GM23338 (cell line): Measurements from ENCODE around the gene EFCAB8. TPM values are rescaled to one million over a fixed set of nuclear protein-coding genes. Genes with fewer than 3 reads are reported as not detected.

Experiments used
- ATAC-seq: fragments of 200-7000 bp; cut with Tn5 transposase; 3 replicates; pipeline ENCODE4 v1.9.1; 2020
- DNase-seq: peaks from one replicate; pipeline ENCODE4 v3.0.0-alpha.2; 2015; ENCODE audit warnings: low spot score
- H2AFZ ChIP-seq: fragments of 200-600 bp; sonication (generic); 2 replicates; pipeline ENCODE4 v1.8.0; 2016; ENCODE audit warnings: antibody characterized with exemption, mild to moderate bottlenecking, moderate library complexity
- H3F3A ChIP-seq: fragments of 200-600 bp; sonication (generic); replicated peaks from 2 replicates; pipeline ENCODE4 v1.8.0; 2017; ENCODE audit warnings: antibody characterized with exemption, mixed run types, low read depth
- H3K27ac ChIP-seq: fragments of 200-600 bp; sonication (generic); 2 replicates; pipeline ENCODE4 v1.6.1; 2016; ENCODE audit warnings: low read depth
- H3K27me3 ChIP-seq: fragments of 200-600 bp; sonication (generic); 2 replicates; pipeline ENCODE4 v1.8.0; 2016; ENCODE audit warnings: mild to moderate bottlenecking, mixed run types, moderate library complexity; ENCODE audit not compliant: insufficient read depth
- H3K36me3 ChIP-seq: fragments of 200-600 bp; sonication (generic); 2 replicates; pipeline ENCODE4 v1.8.0; 2016; ENCODE audit warnings: mild to moderate bottlenecking; ENCODE audit not compliant: insufficient read depth
- H3K4me1 ChIP-seq: fragments of 200-600 bp; sonication (generic); 2 replicates; pipeline ENCODE4 v1.8.0; 2016; ENCODE audit warnings: mild to moderate bottlenecking, moderate library complexity; ENCODE audit not compliant: insufficient read depth
- H3K4me2 ChIP-seq: fragments of 200-600 bp; sonication (generic); 2 replicates; pipeline ENCODE4 v1.7.1; 2017; ENCODE audit warnings: mixed run types
- H3K4me3 ChIP-seq: fragments of 200-600 bp; sonication (generic); 2 replicates; pipeline ENCODE4 v1.6.1; 2016; ENCODE audit warnings: mixed run types
- H3K79me2 ChIP-seq: fragments of 200-600 bp; sonication (generic); replicated peaks from 2 replicates; pipeline ENCODE4 v1.8.0; 2017; ENCODE audit warnings: mild to moderate bottlenecking; ENCODE audit not compliant: insufficient read depth
- H3K9me2 ChIP-seq: fragments of 200-600 bp; sonication (generic); 2 replicates; pipeline ENCODE4 v1.8.0; 2017; ENCODE audit not compliant: insufficient read depth
- H4K20me1 ChIP-seq: fragments of 200-600 bp; sonication (generic); replicated peaks from 2 replicates; pipeline ENCODE4 v1.8.0; 2017; ENCODE audit warnings: mild to moderate bottlenecking; ENCODE audit not compliant: insufficient read depth
- H3K27ac Mint-ChIP-seq: 2 replicates; pipeline ENCODE4 v1.8.0; 2020; ENCODE audit warnings: inconsistent platforms, mild to moderate bottlenecking, moderate library complexity, mixed read lengths
- H3K27me3 Mint-ChIP-seq: 3 replicates; pipeline ENCODE4 v1.8.0; 2022; ENCODE audit warnings: low read depth, mild to moderate bottlenecking, moderate library complexity, mixed read lengths, inconsistent platforms; ENCODE audit not compliant: insufficient read depth, poor library complexity
- H3K36me3 Mint-ChIP-seq: 3 replicates; pipeline ENCODE4 v1.8.0; 2021; ENCODE audit warnings: low read depth, mild to moderate bottlenecking, inconsistent platforms, moderate library complexity, mixed read lengths
- H3K4me1 Mint-ChIP-seq: 3 replicates; pipeline ENCODE4 v1.8.0; 2020; ENCODE audit warnings: mild to moderate bottlenecking, inconsistent platforms, mixed read lengths
- H3K4me3 Mint-ChIP-seq: 3 replicates; pipeline ENCODE4 v1.8.0; 2021; ENCODE audit warnings: moderate library complexity, mild to moderate bottlenecking, inconsistent platforms, mixed read lengths
- H3K9me3 Mint-ChIP-seq: 3 replicates; pipeline ENCODE4 v1.8.0; 2020; ENCODE audit warnings: moderate library complexity, mild to moderate bottlenecking, inconsistent platforms, mixed read lengths
- CTCF ChIP-seq, 2 experiments: fragments of 200-600 bp in 1 of 2; sonication (generic) in 1 of 2; conservative IDR thresholded peaks; 2 replicates each; pipeline versions ENCODE4 v1.5.1 to v1.6.1; 2016 to 2017; ENCODE audit warnings: antibody characterized with exemption in 2 of 2, low read depth in 2 of 2, mild to moderate bottlenecking in 2 of 2, moderate library complexity in 1 of 2
- JUNB ChIP-seq: IDR thresholded peaks from one replicate; pipeline ENCODE4 v1.6.1; 2016; ENCODE audit warnings: antibody characterized with exemption; ENCODE audit not compliant: unreplicated experiment
- ZNF114 ChIP-seq: fragments of 250-450 bp; sonication (Bioruptor Pico); IDR thresholded peaks from 2 replicates; pipeline ENCODE4 v1.5.0; 2020; ENCODE audit warnings: mild to moderate bottlenecking, moderate library complexity
- polyA plus RNA-seq: library from polyadenylated mRNA; unstranded; fragments of >200 nt; fragmentation: Nextera tagmentation; extraction: Ambion mirVana; gene quantifications from 2 replicates; pipeline ENCODE4 v1.2.1, GENCODE V29; 2016
- total RNA-seq: library from RNA; depleted of rRNA; stranded (reverse); fragments of >200 nt; shearing (Covaris generic); gene quantifications from 2 replicates; pipeline ENCODE4 v1.2.3, GENCODE V29; 2014
- TF ChIP-seq, protein P1 (sequence below): IDR thresholded peaks from 2 replicates; pipeline ENCODE4 v1.6.1; 2016; ENCODE audit warnings: antibody characterized with exemption
- TF ChIP-seq, protein P2 (sequence below): fragments of 250-450 bp; sonication (Bioruptor Pico); IDR thresholded peaks from 2 replicates; pipeline ENCODE4 v1.5.0; 2020; ENCODE audit warnings: mild to moderate bottlenecking, moderate library complexity

The EFCAB8 gene
- total and polyA plus RNA-seq, 2 experiments from 2014 or later: 0.35 TPM; not detected in 1

- no peaks in the 10 kb centered on the region for H3F3A ChIP-seq
- H3K4me1 Mint-ChIP-seq: no peaks in the 10 kb centered on the region
- ATAC-seq: peak; percentile 46
- no peak for TF ChIP-seq CTCF (conservative IDR thresholded peaks at IDR 0.05; ENCODE audit: low read depth in 2 of 2)
- TF ChIP-seq, protein P1, sequence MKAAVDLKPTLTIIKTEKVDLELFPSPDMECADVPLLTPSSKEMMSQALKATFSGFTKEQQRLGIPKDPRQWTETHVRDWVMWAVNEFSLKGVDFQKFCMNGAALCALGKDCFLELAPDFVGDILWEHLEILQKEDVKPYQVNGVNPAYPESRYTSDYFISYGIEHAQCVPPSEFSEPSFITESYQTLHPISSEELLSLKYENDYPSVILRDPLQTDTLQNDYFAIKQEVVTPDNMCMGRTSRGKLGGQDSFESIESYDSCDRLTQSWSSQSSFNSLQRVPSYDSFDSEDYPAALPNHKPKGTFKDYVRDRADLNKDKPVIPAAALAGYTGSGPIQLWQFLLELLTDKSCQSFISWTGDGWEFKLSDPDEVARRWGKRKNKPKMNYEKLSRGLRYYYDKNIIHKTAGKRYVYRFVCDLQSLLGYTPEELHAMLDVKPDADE: no peak
- no peak for TF ChIP-seq ZNF114
- no peak for TF ChIP-seq JUNB
- TF ChIP-seq, protein P2, sequence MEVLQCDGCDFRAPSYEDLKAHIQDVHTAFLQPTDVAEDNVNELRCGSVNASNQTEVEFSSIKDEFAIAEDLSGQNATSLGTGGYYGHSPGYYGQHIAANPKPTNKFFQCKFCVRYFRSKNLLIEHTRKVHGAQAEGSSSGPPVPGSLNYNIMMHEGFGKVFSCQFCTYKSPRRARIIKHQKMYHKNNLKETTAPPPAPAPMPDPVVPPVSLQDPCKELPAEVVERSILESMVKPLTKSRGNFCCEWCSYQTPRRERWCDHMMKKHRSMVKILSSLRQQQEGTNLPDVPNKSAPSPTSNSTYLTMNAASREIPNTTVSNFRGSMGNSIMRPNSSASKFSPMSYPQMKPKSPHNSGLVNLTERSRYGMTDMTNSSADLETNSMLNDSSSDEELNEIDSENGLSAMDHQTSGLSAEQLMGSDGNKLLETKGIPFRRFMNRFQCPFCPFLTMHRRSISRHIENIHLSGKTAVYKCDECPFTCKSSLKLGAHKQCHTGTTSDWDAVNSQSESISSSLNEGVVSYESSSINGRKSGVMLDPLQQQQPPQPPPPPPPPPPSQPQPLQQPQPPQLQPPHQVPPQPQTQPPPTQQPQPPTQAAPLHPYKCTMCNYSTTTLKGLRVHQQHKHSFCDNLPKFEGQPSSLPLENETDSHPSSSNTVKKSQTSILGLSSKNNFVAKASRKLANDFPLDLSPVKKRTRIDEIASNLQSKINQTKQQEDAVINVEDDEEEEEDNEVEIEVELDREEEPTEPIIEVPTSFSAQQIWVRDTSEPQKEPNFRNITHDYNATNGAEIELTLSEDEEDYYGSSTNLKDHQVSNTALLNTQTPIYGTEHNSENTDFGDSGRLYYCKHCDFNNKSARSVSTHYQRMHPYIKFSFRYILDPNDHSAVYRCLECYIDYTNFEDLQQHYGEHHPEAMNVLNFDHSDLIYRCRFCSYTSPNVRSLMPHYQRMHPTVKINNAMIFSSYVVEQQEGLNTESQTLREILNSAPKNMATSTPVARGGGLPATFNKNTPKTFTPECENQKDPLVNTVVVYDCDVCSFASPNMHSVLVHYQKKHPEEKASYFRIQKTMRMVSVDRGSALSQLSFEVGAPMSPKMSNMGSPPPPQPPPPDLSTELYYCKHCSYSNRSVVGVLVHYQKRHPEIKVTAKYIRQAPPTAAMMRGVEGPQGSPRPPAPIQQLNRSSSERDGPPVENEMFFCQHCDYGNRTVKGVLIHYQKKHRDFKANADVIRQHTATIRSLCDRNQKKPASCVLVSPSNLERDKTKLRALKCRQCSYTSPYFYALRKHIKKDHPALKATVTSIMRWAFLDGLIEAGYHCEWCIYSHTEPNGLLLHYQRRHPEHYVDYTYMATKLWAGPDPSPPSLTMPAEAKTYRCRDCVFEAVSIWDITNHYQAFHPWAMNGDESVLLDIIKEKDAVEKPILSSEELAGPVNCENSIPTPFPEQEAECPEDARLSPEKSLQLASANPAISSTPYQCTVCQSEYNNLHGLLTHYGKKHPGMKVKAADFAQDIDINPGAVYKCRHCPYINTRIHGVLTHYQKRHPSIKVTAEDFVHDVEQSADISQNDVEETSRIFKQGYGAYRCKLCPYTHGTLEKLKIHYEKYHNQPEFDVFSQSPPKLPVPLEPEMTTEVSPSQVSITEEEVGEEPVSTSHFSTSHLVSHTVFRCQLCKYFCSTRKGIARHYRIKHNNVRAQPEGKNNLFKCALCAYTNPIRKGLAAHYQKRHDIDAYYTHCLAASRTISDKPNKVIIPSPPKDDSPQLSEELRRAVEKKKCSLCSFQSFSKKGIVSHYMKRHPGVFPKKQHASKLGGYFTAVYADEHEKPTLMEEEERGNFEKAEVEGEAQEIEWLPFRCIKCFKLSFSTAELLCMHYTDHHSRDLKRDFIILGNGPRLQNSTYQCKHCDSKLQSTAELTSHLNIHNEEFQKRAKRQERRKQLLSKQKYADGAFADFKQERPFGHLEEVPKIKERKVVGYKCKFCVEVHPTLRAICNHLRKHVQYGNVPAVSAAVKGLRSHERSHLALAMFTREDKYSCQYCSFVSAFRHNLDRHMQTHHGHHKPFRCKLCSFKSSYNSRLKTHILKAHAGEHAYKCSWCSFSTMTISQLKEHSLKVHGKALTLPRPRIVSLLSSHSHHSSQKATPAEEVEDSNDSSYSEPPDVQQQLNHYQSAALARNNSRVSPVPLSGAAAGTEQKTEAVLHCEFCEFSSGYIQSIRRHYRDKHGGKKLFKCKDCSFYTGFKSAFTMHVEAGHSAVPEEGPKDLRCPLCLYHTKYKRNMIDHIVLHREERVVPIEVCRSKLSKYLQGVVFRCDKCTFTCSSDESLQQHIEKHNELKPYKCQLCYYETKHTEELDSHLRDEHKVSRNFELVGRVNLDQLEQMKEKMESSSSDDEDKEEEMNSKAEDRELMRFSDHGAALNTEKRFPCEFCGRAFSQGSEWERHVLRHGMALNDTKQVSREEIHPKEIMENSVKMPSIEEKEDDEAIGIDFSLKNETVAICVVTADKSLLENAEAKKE (CRISPR knock-in tag): no peak
- H3K4me2 ChIP-seq: no peak overlapping the region
- H3K27me3 Mint-ChIP-seq: peaks cover 8% of the 10 kb centered on the region
- no peak overlapping the region for H3K27ac ChIP-seq
- no peak overlapping the region for H2AFZ ChIP-seq
- H3K4me1 ChIP-seq: no peaks in the 10 kb centered on the region
- no peaks in the 10 kb centered on the region for H3K9me2 ChIP-seq
- H3K79me2 ChIP-seq: no peaks in the 10 kb centered on the region
- no peak overlapping the region for H3K27ac Mint-ChIP-seq
- H3K27me3 ChIP-seq: no peaks in the 10 kb centered on the region
- no peaks in the 10 kb centered on the region; the same call in 2 of the 3 replicates for H3K36me3 Mint-ChIP-seq
- H3K36me3 ChIP-seq: no peaks in the 10 kb centered on the region
- H4K20me1 ChIP-seq: no peaks in the 10 kb centered on the region
- no peak overlapping the region for H3K4me3 ChIP-seq
- no peak for DNase-seq
- no peaks in the 10 kb centered on the region for H3K9me3 Mint-ChIP-seq
- no peak overlapping the region for H3K4me3 Mint-ChIP-seq
Measured at GRCh38 chr20:32906200-32906599, 47.5 kb downstream of the EFCAB8 start.
